Breast epithelium (tissue), 4 donors: ENCODE results near the gene KRTAP20-1. TPM values are rescaled to one million over a fixed set of nuclear protein-coding genes. Genes with fewer than 3 reads are reported as not detected.

ENCODE experiments used
- DNase-seq, 2 donors: peaks; one replicate each; pipeline ENCODE4 v3.0.0-alpha.2; 2019; ENCODE audit warnings: low spot score in 2 of 2
- H3K27ac ChIP-seq, 2 donors: fragments of 200-600 bp; sonication (generic) in 1 of 2; one replicate each; pipeline ENCODE4 v1.5.1; 2016 to 2019; ENCODE audit warnings: mild to moderate bottlenecking in 1 of 2
- H3K27me3 ChIP-seq, 2 donors: fragments of 200-600 bp; sonication (generic) in 1 of 2; one replicate each; pipeline versions ENCODE4 v1.5.1 to v1.6.0; 2017 to 2019; ENCODE audit warnings: control low read depth in 1 of 2, mild to moderate bottlenecking in 1 of 2
- H3K36me3 ChIP-seq: fragments of 200-600 bp; one replicate; pipeline ENCODE4 v1.5.1; 2019
- H3K4me1 ChIP-seq, 2 donors: fragments of 200-600 bp; sonication (generic); one replicate each; pipeline ENCODE4 v1.5.1; 2016 to 2019; ENCODE audit warnings: control low read depth in 1 of 2
- H3K4me3 ChIP-seq, 3 donors: fragments of 200-600 bp; sonication (generic); 1 replicate in 2 of 3; 2 replicates in 1 of 3; pipeline ENCODE4 v1.5.1; 2016 to 2019; ENCODE audit warnings: mild to moderate bottlenecking in 3 of 3, moderate library complexity in 2 of 3
- H3K9me3 ChIP-seq, 2 donors: fragments of 200-600 bp; sonication (generic) in 1 of 2; one replicate each; pipeline ENCODE4 v1.5.1; 2016 to 2019; ENCODE audit warnings: control low read depth in 1 of 2
- CTCF ChIP-seq, 3 donors: fragments of 450-650 bp; IDR thresholded peaks; one replicate each; pipeline ENCODE4 v1.5.1; 2016 to 2017; ENCODE audit warnings: antibody characterized with exemption in 3 of 3, mild to moderate bottlenecking in 3 of 3, moderate library complexity in 3 of 3
- POLR2A ChIP-seq: fragments of 450-650 bp; IDR thresholded peaks from one replicate; pipeline ENCODE4 v1.6.1; 2016; ENCODE audit warnings: antibody characterized with exemption, mild to moderate bottlenecking, moderate library complexity
- POLR2AphosphoS5 ChIP-seq, 3 donors: sonication (generic); formaldehyde crosslinking; IDR thresholded peaks; one replicate each; pipeline ENCODE4 v1.6.1; 2017; ENCODE audit warnings: antibody characterized with exemption in 3 of 3
- intact Hi-C: fragments of 100-400 bp; cut with DNase I; formaldehyde crosslinking; loops from one replicate; pipeline ENCODE4 v1.15.1; 2023; ENCODE audit warnings: low total_unique reads
- total RNA-seq, 3 donors: library from RNA; depleted of rRNA; stranded (reverse); fragments of >200 nt; gene quantifications; one replicate each; pipeline ENCODE4 v1.1.0, GENCODE V29; 2016

The KRTAP20-1 gene
- total RNA-seq, 3 donors from 2014 or later, result not detected

DNA sequence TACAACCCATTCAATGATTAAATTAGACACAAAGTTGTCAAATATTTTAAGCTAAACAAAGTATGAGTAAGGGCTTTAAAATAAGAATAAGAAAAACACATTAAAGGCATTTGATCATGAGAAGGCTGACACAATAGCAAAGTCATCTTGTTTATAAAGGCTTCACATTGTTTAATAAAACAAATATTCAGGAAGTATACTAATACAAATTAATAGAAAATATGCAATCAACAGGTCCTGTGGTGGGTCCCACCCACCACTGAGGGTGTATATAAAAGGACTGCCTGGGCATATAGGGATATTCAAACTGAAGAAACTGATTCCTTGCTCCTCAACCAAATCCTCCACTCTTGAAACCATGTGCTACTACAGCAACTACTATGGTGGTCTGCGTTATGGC lies 18.7 kb downstream of the KRTAP20-1 start, which contains the start of gene KRTAP20-2:
TSS of gene KRTAP20-2 (plus strand) at position 301 of the 400 bp plus-strand sequence. CDS start at position 359, 58 bp downstream.
- Histone ChIP-seq H3K9me3 (no peaks in the 10 kb centered on the region), H3K4me3 (no peak within 1 kb of the TSS), H3K27me3 (no peaks in the 10 kb centered on the region), H3K4me1 (no peaks in the 10 kb centered on the region), H3K36me3 (no peaks in the 10 kb centered on the region), H3K27ac (no peak within 1 kb of the TSS)
- no peak for DNase-seq
- TF ChIP-seq CTCF (IDR thresholded peaks at IDR 0.05) (no peak), POLR2A (no peak), POLR2AphosphoS5 (IDR thresholded peaks at IDR 0.05) (no peak)
- intact Hi-C loops, result no loop called here

- intact Hi-C loops, result no loop called here
- Histone ChIP-seq H3K4me1 (no peaks in the 10 kb centered on the region), H3K9me3 (no peaks in the 10 kb centered on the region), H3K4me3 (no peak overlapping the region), H3K36me3 (no peaks in the 10 kb centered on the region), H3K27me3 (no peaks in the 10 kb centered on the region), H3K27ac (no peak overlapping the region)
- TF ChIP-seq POLR2A (no peak), CTCF (IDR thresholded peaks at IDR 0.05) (no peak), POLR2AphosphoS5 (IDR thresholded peaks at IDR 0.05) (no peak)
- no peak for DNase-seq
Measured at GRCh38 chr21:30638686-30639085, 22.5 kb downstream of the KRTAP20-1 start.

GRCh38 chr21:30642564-30642963 lies 26.3 kb downstream of the KRTAP20-1 start, which contains the start of gene KRTAP20-3:
TSS of gene KRTAP20-3 (plus strand) at chr21:30642864.
- Histone ChIP-seq H3K27ac (no peak within 1 kb of the TSS), H3K27me3 (no peaks in the 10 kb centered on the region), H3K4me1 (no peaks in the 10 kb centered on the region), H3K9me3 (no peaks in the 10 kb centered on the region), H3K36me3 (no peaks in the 10 kb centered on the region), H3K4me3 (no peak within 1 kb of the TSS)
- intact Hi-C loops, result no loop called here
- TF ChIP-seq POLR2AphosphoS5 (IDR thresholded peaks at IDR 0.05) (no peak), POLR2A (no peak), CTCF (IDR thresholded peaks at IDR 0.05) (no peak)
- DNase-seq, result no peak

GRCh38 chr21:30646904-30647414 lies 30.7 kb downstream of the KRTAP20-1 start:
- Histone ChIP-seq H3K4me3 (no peak overlapping the region), H3K9me3 (no peaks in the 10 kb centered on the region), H3K27me3 (no peaks in the 10 kb centered on the region), H3K36me3 (no peaks in the 10 kb centered on the region), H3K4me1 (no peaks in the 10 kb centered on the region), H3K27ac (no peak overlapping the region)
- no peak for DNase-seq
- intact Hi-C loops, result no loop called here
- TF ChIP-seq CTCF (IDR thresholded peaks at IDR 0.05) (no peak), POLR2AphosphoS5 (IDR thresholded peaks at IDR 0.05) (no peak), POLR2A (no peak)

DNA sequence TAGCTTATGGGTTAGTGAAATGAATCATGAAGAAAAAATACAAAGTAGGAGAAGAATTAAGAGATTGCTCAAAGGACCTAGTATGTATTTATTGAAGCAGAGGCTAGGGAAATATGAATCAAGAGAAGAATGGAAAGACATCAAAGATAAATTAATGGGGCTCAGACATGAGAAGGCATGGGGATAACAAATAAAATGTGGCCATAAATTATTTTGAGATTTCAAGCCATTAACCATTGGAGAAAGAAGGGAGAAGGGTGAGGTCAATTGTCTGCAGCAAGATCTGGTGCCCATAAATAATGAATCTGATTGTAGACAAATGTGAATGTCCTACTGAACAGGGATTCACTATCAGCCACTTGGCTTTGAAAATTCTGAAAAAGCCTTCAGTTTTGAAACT lies 36.7 kb downstream of the KRTAP20-1 start:
- Histone ChIP-seq H3K36me3 (no peaks in the 10 kb centered on the region), H3K27ac (no peak overlapping the region), H3K9me3 (no peaks in the 10 kb centered on the region), H3K27me3 (no peaks in the 10 kb centered on the region), H3K4me1 (no peaks in the 10 kb centered on the region), H3K4me3 (no peak overlapping the region)
- no peak for DNase-seq
- no peak for TF ChIP-seq POLR2AphosphoS5 (IDR thresholded peaks at IDR 0.05)
- TF ChIP-seq CTCF (IDR thresholded peaks at IDR 0.05), result no peak
- TF ChIP-seq POLR2A, result no peak
- intact Hi-C loops, result no loop called here

Other genes starting within 250 kb of the KRTAP20-1 start
- gene KRTAP13-2, start 244.2 kb upstream of the KRTAP20-1 start, total RNA-seq, result not detected
- gene KRTAP13-1, start 220.4 kb upstream of the KRTAP20-1 start, total RNA-seq, result not detected
- gene KRTAP13-3, start 190.5 kb upstream of the KRTAP20-1 start, total RNA-seq, result not detected
- not detected for gene KRTAP13-4, start 186.2 kb upstream of the KRTAP20-1 start, total RNA-seq
- gene KRTAP15-1, start 176.2 kb upstream of the KRTAP20-1 start, total RNA-seq, result not detected
- not detected for gene KRTAP19-1, start 136.1 kb upstream of the KRTAP20-1 start, total RNA-seq
- gene KRTAP19-2, start 129.0 kb upstream of the KRTAP20-1 start, total RNA-seq, result not detected
- not detected for gene KRTAP19-3, start 124.4 kb upstream of the KRTAP20-1 start, total RNA-seq
- not detected for gene KRTAP19-4, start 119.3 kb upstream of the KRTAP20-1 start, total RNA-seq
- not detected for gene KRTAP19-5, start 114.3 kb upstream of the KRTAP20-1 start, total RNA-seq
- not detected for gene KRTAP19-6, start 74.6 kb upstream of the KRTAP20-1 start, total RNA-seq
- gene KRTAP19-7, start 55.1 kb upstream of the KRTAP20-1 start, total RNA-seq, result not detected
- gene KRTAP22-2, start 26.0 kb upstream of the KRTAP20-1 start, total RNA-seq, result not detected
- gene KRTAP6-3, start 24.0 kb upstream of the KRTAP20-1 start, total RNA-seq, result not detected
- gene KRTAP6-2, start 17.5 kb upstream of the KRTAP20-1 start, total RNA-seq, result not detected
- not detected for gene KRTAP22-1, start 15.3 kb upstream of the KRTAP20-1 start, total RNA-seq
- gene KRTAP6-1, start 2.5 kb upstream of the KRTAP20-1 start, total RNA-seq, result not detected
- gene KRTAP20-4, start 4.2 kb downstream of the KRTAP20-1 start, total RNA-seq, result not detected
- not detected for gene KRTAP20-2, start 18.8 kb downstream of the KRTAP20-1 start, total RNA-seq
- not detected for gene KRTAP20-3, start 26.4 kb downstream of the KRTAP20-1 start, total RNA-seq
- gene KRTAP21-3, start 102.4 kb downstream of the KRTAP20-1 start, total RNA-seq, result not detected
- gene KRTAP21-2, start 130.8 kb downstream of the KRTAP20-1 start, total RNA-seq, result not detected
- gene KRTAP21-1, start 139.0 kb downstream of the KRTAP20-1 start, total RNA-seq, result not detected
- not detected for gene KRTAP8-1, start 196.8 kb downstream of the KRTAP20-1 start, total RNA-seq
- not detected for gene KRTAP7-1, start 213.3 kb downstream of the KRTAP20-1 start, total RNA-seq